Gastroesophageal sphincter (tissue), 4 donors: ENCODE data around the gene PPM1G. TPM values are rescaled to one million over a fixed set of nuclear protein-coding genes. Genes with fewer than 3 reads are reported as not detected.

ENCODE experiments used
- ATAC-seq: fragments of 150-250 bp; one replicate; pipeline ENCODE4 v1.9.1; 2016; ENCODE audit warnings: mild to moderate bottlenecking, moderate library complexity
- H3K27ac ChIP-seq, 4 donors: fragments of 200-600 bp; sonication (generic) in 3 of 4; 1 replicate in 3 of 4; 2 replicates in 1 of 4; pipeline ENCODE4 v1.5.1; 2016 to 2019
- H3K27me3 ChIP-seq: fragments of 200-600 bp; sonication (generic); one replicate; pipeline ENCODE4 v1.5.1; 2019
- H3K36me3 ChIP-seq, 2 donors: fragments of 200-600 bp; sonication (generic); one replicate each; pipeline ENCODE4 v1.5.1; 2019; ENCODE audit warnings: control low read depth in 1 of 2
- H3K4me1 ChIP-seq, 3 donors: fragments of 200-600 bp; sonication (generic); 1 replicate in 2 of 3; 2 replicates in 1 of 3; pipeline ENCODE4 v1.5.1; 2016 to 2019; ENCODE audit warnings: control low read depth in 2 of 3
- H3K4me3 ChIP-seq, 2 donors: fragments of 200-600 bp; sonication (generic); one replicate each; pipeline ENCODE4 v1.5.1; 2019; ENCODE audit warnings: mild to moderate bottlenecking in 1 of 2, moderate library complexity in 1 of 2
- H3K9me3 ChIP-seq, 3 donors: fragments of 200-600 bp; sonication (generic); one replicate each; pipeline ENCODE4 v1.5.1; 2017 to 2019; ENCODE audit warnings: control low read depth in 2 of 3
- CTCF ChIP-seq, 4 experiments: fragments of 200-600 bp in 2 of 4; fragments of 450-650 bp in 2 of 4; sonication (generic) in 1 of 4; IDR thresholded peaks; one replicate each; pipeline ENCODE4 v1.5.1; 2017 to 2019; ENCODE audit warnings: antibody characterized with exemption in 4 of 4, mild to moderate bottlenecking in 2 of 4, moderate library complexity in 2 of 4
- EP300 ChIP-seq: sonication (generic); formaldehyde crosslinking; IDR thresholded peaks from one replicate; pipeline ENCODE4 v1.6.1; 2017; ENCODE audit warnings: antibody characterized with exemption, mild to moderate bottlenecking
- POLR2A ChIP-seq, 2 donors: fragments of 450-650 bp; IDR thresholded peaks; one replicate each; pipeline ENCODE4 v1.6.1; 2017; ENCODE audit warnings: antibody characterized with exemption in 2 of 2, mild to moderate bottlenecking in 2 of 2, moderate library complexity in 1 of 2
- POLR2AphosphoS5 ChIP-seq: sonication (generic); formaldehyde crosslinking; IDR thresholded peaks from one replicate; pipeline ENCODE4 v1.6.1; 2017; ENCODE audit warnings: antibody characterized with exemption
- WGBS, 2 donors: methylation state at CpG; one replicate each; pipeline ENCODE4 v1.1.5; 2018; ENCODE audit warnings: low coverage in 1 of 2; 5-methylcytosine and 5-hydroxymethylcytosine counted together
- total RNA-seq, 4 donors: library from RNA; depleted of rRNA; stranded (reverse); fragments of >200 nt; gene quantifications; one replicate each; pipeline ENCODE4 v1.1.0, GENCODE V29; 2016

The PPM1G gene
- total RNA-seq, 4 donors from 2014 or later, result 50.2 to 74.2 (median 58.8) TPM

GRCh38 chr2:27372937-27373336 lies 36.5 kb downstream of the PPM1G start:
- Histone ChIP-seq H3K4me3 (no peak overlapping the region), H3K36me3 (peaks cover 0 to 69% of the 10 kb centered on the region in 2 donors), H3K27me3 (no peaks in the 10 kb centered on the region), H3K9me3 (no peaks in the 10 kb centered on the region), H3K4me1 (peaks cover 10 to 49% (median 24%) of the 10 kb centered on the region in 3 donors), H3K27ac (no peak overlapping the region)
- ATAC-seq, result no peak
- WGBS, 2 donors, result 60 to 79% methylated on average over 1 to 6 of the region's 6 CpGs
- TF ChIP-seq EP300 (no peak), POLR2A (IDR thresholded peaks at IDR 0.05) (no peak), POLR2AphosphoS5 (no peak), CTCF (IDR thresholded peaks at IDR 0.05) (no peak)

GRCh38 chr2:27370816-27371620 lies 38.4 kb downstream of the PPM1G start:
- ATAC-seq, result peak; percentile 26
- Histone ChIP-seq H3K4me1 (peaks cover 10 to 50% (median 24%) of the 10 kb centered on the region in 3 donors), H3K27ac (peak overlapping the region; percentile 59 to 98 (median 96)), H3K36me3 (peaks cover 0 to 69% of the 10 kb centered on the region in 2 donors), H3K27me3 (no peaks in the 10 kb centered on the region), H3K9me3 (no peaks in the 10 kb centered on the region), H3K4me3 (peak overlapping the region; percentile 58 to 98)
- 0 to 1% methylated on average over 6 to 10 of the region's 46 CpGs for WGBS, 2 donors
- TF ChIP-seq POLR2AphosphoS5 (no peak), CTCF (IDR thresholded peaks at IDR 0.05) (no peak), POLR2A (IDR thresholded peaks at IDR 0.05) (no peak), EP300 (no peak)

GRCh38 chr2:27370026-27370815 lies 39.2 kb downstream of the PPM1G start, which contains the start of the genes EIF2B4 and SNX17:
Gene EIF2B4, minus strand, starts transcription at chr2:27370338. Its CDS starts 24 bp downstream, at chr2:27370314.
Gene SNX17, plus strand, starts transcription at chr2:27370616. Its CDS starts 128 bp downstream, at chr2:27370744.
- H3K4me1 ChIP-seq, result peaks cover 10 to 50% (median 24%) of the 10 kb centered on the region in 3 donors
- no peaks in the 10 kb centered on the region for H3K27me3 ChIP-seq
- H3K36me3 ChIP-seq, result peaks cover 0 to 69% of the 10 kb centered on the region in 2 donors
- H3K27ac ChIP-seq, result peak within 1 kb of the TSS; percentile 87 to 98 (median 96)
- H3K9me3 ChIP-seq, result no peaks in the 10 kb centered on the region
- peak within 1 kb of the TSS; percentile 65 to 98 for H3K4me3 ChIP-seq
- TF ChIP-seq POLR2A (IDR thresholded peaks at IDR 0.05), result peak; percentile 70 to 77
- TF ChIP-seq CTCF (IDR thresholded peaks at IDR 0.05), result peak in 3 of 4 experiments; percentile 56 to 83 (median 61)
- TF ChIP-seq EP300, result no peak
- TF ChIP-seq POLR2AphosphoS5, result peak; percentile 97
- ATAC-seq, result peak; percentile 97
- WGBS, 2 donors, result no CpG with 5 or more reads among the region's 85 CpGs

GRCh38 chr2:27369471-27370025 lies 39.8 kb downstream of the PPM1G start:
- TF ChIP-seq EP300, result no peak
- Histone ChIP-seq H3K36me3 (peaks cover 0 to 69% of the 10 kb centered on the region in 2 donors), H3K4me1 (peaks cover 10 to 50% (median 24%) of the 10 kb centered on the region in 3 donors), H3K27ac (peak overlapping the region; percentile 87 to 98 (median 96)), H3K27me3 (no peaks in the 10 kb centered on the region), H3K9me3 (no peaks in the 10 kb centered on the region), H3K4me3 (peak overlapping the region; percentile 65 to 98)
- 1 to 8% methylated on average over 2 to 10 of the region's 18 CpGs for WGBS, 2 donors
- ATAC-seq, result peak; percentile 29

GRCh38 chr2:27363933-27364332 lies 45.5 kb downstream of the PPM1G start:
- TF ChIP-seq CTCF (IDR thresholded peaks at IDR 0.05) (no peak), POLR2AphosphoS5 (no peak), EP300 (no peak), POLR2A (IDR thresholded peaks at IDR 0.05) (no peak)
- Histone ChIP-seq H3K27ac (no peak overlapping the region), H3K27me3 (no peaks in the 10 kb centered on the region), H3K9me3 (no peaks in the 10 kb centered on the region), H3K36me3 (peaks cover 0 to 59% of the 10 kb centered on the region in 2 donors), H3K4me1 (peaks cover 3 to 12% (median 5%) of the 10 kb centered on the region in 3 donors), H3K4me3 (no peak overlapping the region)
- WGBS, 2 donors, result 58 to 76% methylated on average over 2 of the region's 2 CpGs
- ATAC-seq, result no peak
